ENCODE data around the gene BMP2K. TPM values are rescaled to one million over a fixed set of nuclear protein-coding genes. Genes with fewer than 3 reads are reported as not detected.

The BMP2K gene
- total RNA-seq, 2 donors from 2014 or later: 16.9 to 25.0 TPM

Other genes with a start within 250 kb of the BMP2K start
- 1 to 10 TPM in 1 of 2 donors, not detected in 1; 6.9 TPM for gene ANXA3, start 224.6 kb upstream of the BMP2K start, total RNA-seq
- 10 to 100 TPM in 1 of 2 donors, 1 to 10 TPM in 1; 7.1 to 16.7 TPM for gene PAQR3, start 163.1 kb downstream of the BMP2K start, total RNA-seq

Data from activated naive CD4-positive, alpha-beta T cell treated with anti-CD3 and anti-CD28 coated beads, Interleukin-2, amount 50 U/mL, for 72 hours (primary cell).